Bronchial epithelial cell (primary cell): ENCODE results near the gene JPT2. TPM values are rescaled to one million over a fixed set of nuclear protein-coding genes. Genes with fewer than 3 reads are reported as not detected.

Source experiments
- DNase-seq: peaks from one replicate; pipeline ENCODE4 v3.0.0-alpha.2; 2010; ENCODE audit warnings: low read depth
- FAIRE-seq: peaks from 2 replicates; lab custom pipeline; 2011; peaks lifted over from hg19 to GRCh38; lab: Jason Lieb, UNC
- H3K27me3 ChIP-seq: 2 replicates; pipeline ENCODE4 v1.5.1; 2011; ENCODE audit warnings: low read length; ENCODE audit not compliant: control insufficient read depth, insufficient read depth
- H3K36me3 ChIP-seq: 2 replicates; pipeline ENCODE4 v1.5.1; 2011; ENCODE audit warnings: low read length; ENCODE audit not compliant: control insufficient read depth, insufficient read depth
- H3K4me3 ChIP-seq: 2 replicates; pipeline ENCODE4 v1.5.1; 2011; ENCODE audit warnings: mild to moderate bottlenecking, low read depth, low read length, control low read depth
- CTCF ChIP-seq: IDR thresholded peaks from 2 replicates; pipeline ENCODE4 v1.5.1; 2011; ENCODE audit warnings: mild to moderate bottlenecking, moderate library complexity, low read length, control low read depth, inconsistent platforms; ENCODE audit not compliant: insufficient read depth, severe bottlenecking
- total RNA-seq: library from RNA; depleted of rRNA; stranded (reverse); fragments of >200 nt; gene quantifications from 2 replicates; pipeline ENCODE4 v1.2.1, GENCODE V29; 2014

The JPT2 gene
- total RNA-seq, 1 donor from 2014 or later: 59.2 TPM

- DNase-seq (peak; percentile 45), FAIRE-seq (no peak)
- peak; percentile 23 for TF ChIP-seq CTCF
- Histone ChIP-seq H3K4me3 (peak overlapping the region; percentile 94), H3K27me3 (no peaks in the 10 kb centered on the region), H3K36me3 (peaks cover 18% of the 10 kb centered on the region)
These were observed 520 bp downstream of the JPT2 start for GRCh38 chr16:1678500-1679098.

- no peak for DNase-seq
- Histone ChIP-seq H3K4me3 (no peak overlapping the region), H3K36me3 (peaks cover 10% of the 10 kb centered on the region), H3K27me3 (no peaks in the 10 kb centered on the region)
- TF ChIP-seq CTCF: no peak
- no peak for FAIRE-seq
These were observed 2.3 kb downstream of the JPT2 start for GRCh38 chr16:1680361-1680760.

GRCh38 chr16:1681032-1681431 is 3.0 kb downstream of the JPT2 start:
- TF ChIP-seq CTCF: no peak
- H3K36me3 ChIP-seq: peaks cover 8% of the 10 kb centered on the region
- H3K27me3 ChIP-seq: no peaks in the 10 kb centered on the region
- DNase-seq (no peak), FAIRE-seq (no peak)
- no peak overlapping the region for H3K4me3 ChIP-seq

- Histone ChIP-seq H3K27me3 (no peaks in the 10 kb centered on the region), H3K4me3 (no peak overlapping the region), H3K36me3 (peaks cover 17% of the 10 kb centered on the region)
- FAIRE-seq: no peak
- TF ChIP-seq CTCF: no peak
- no peak for DNase-seq
These were observed 9.6 kb downstream of the JPT2 start for GRCh38 chr16:1687427-1688316.

- FAIRE-seq: no peak
- peaks cover 24% of the 10 kb centered on the region for H3K36me3 ChIP-seq
- DNase-seq: peak; percentile 94
- no peak overlapping the region for H3K4me3 ChIP-seq
- TF ChIP-seq CTCF: no peak
- H3K27me3 ChIP-seq: no peaks in the 10 kb centered on the region
These were observed 10.9 kb downstream of the JPT2 start for GRCh38 chr16:1688807-1689560.
